Measurements from ENCODE around the gene TRMT11. TPM values are rescaled to one million over a fixed set of nuclear protein-coding genes. Genes with fewer than 3 reads are reported as not detected.

The TRMT11 gene
- total and polyA plus RNA-seq, 2 experiments from 2014 or later, result 21.0 to 24.2 TPM

DNA sequence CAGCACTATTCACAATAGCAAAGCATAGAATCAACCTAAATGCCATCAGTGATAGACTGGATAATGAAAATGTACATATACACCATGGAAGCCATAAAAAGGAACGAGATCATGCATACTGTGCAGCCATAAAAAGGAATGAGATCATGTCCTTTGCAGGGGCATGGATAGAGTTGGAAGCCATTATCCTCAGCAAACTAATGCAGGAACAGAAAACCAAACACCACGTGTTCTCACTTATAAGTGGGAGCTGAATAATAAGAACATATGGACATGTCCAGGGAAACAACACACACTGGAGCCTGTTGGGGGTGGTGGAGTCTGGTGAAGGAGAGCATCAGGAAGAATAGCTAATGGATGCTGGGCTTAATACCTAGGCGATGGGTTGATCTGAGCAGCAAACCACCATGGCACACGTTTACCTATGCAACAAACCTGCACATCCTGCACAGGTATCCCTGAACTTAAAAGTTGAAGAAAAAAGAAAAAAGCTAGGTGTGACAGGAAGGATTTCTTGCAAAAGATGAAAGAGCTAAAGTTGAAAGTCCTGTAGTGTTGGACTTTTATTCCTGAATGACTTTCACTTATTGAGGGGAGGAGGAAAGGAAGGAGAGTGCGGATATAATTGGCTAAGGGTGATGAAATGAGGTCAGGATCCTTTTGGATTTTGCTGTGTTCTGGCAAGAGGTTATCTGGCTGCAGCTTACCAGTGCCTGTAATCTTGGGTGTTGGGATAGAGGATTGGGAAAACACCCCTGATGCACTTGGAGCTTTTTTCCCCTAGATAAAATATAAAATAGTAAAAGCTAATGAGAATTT is 8.5 kb downstream of the TRMT11 start:
- WGBS, 2 experiments (ENCODE audit: low coverage in 1 of 2, low lambda C conversion rate in 2 of 2, missing lambda C conversion rate in 2 of 2), result 52 to 56% methylated on average over 5 of the region's 5 CpGs
- no peak overlapping the region for H3K9ac ChIP-seq
- no peaks in the 10 kb centered on the region for H4K20me1 ChIP-seq (ENCODE audit: insufficient read depth)
- H3K9me2 ChIP-seq (ENCODE audit: insufficient read depth), result no peaks in the 10 kb centered on the region
- no peak for DNase-seq
- no peaks in the 10 kb centered on the region for H3K27me3 ChIP-seq (replicated peaks; ENCODE audit: insufficient read depth)
- H3K9me3 ChIP-seq (ENCODE audit: low read depth), result no peaks in the 10 kb centered on the region
- no peak overlapping the region for H3K27ac ChIP-seq
- H2AFZ ChIP-seq, result no peak overlapping the region
- TF ChIP-seq EZH2phosphoT487 (IDR thresholded peaks at IDR 0.05; ENCODE audit: insufficient read depth, low read depth) (no peak), EZH2 (IDR thresholded peaks at IDR 0.05; ENCODE audit: insufficient read depth, poor library complexity, severe bottlenecking) (no peak)
- peaks cover 34% of the 10 kb centered on the region for H3K79me2 ChIP-seq (ENCODE audit: insufficient read depth)
- no peaks in the 10 kb centered on the region for H3K4me1 ChIP-seq (ENCODE audit: insufficient read depth)
- in situ Hi-C loops (cut with MboI), result no loop called here
- H3K4me2 ChIP-seq (ENCODE audit: unreplicated experiment), result no peak overlapping the region
- H3K4me3 ChIP-seq, result no peak overlapping the region
- H3F3A ChIP-seq (ENCODE audit: insufficient read depth), result no peaks in the 10 kb centered on the region
- peaks cover 18% of the 10 kb centered on the region for H3K36me3 ChIP-seq (ENCODE audit: low read depth)

DNA sequence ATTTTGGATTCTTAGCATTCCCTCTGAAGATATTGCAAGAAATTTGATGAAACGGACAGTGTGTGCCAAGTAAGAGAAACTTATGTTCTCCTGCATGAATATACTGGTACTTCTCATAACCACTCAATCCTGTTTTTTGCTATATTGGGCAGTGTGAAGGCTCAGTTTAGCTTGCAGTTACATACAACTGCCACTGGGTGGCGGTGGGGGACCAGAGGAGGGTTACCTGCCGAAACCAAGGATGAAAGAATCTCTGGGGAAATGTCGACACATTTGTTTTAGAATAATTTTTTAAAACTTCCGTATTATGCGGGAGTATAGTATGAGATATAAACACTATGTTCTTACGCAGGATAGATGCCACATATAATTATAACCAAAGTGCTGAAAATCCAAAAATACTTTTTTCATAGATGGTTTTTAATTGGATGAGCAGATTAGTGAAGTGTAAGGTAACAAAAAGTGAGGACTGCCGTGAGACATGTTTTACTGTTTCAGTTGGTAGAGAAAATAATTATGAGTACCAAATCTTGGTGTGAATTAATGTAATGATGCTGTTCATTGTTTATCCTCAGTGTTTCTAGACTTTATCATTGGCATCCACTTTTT is 9.7 kb downstream of the TRMT11 start:
- H3K9me3 ChIP-seq (ENCODE audit: low read depth), result no peaks in the 10 kb centered on the region
- H3K79me2 ChIP-seq (ENCODE audit: insufficient read depth), result peaks cover 29% of the 10 kb centered on the region
- peak; percentile 75 for DNase-seq
- 2 to 3% methylated on average over 8 of the region's 8 CpGs for WGBS, 2 experiments (ENCODE audit: low coverage in 1 of 2, low lambda C conversion rate in 2 of 2, missing lambda C conversion rate in 2 of 2)
- peak overlapping the region; percentile 52 for H3K4me2 ChIP-seq (ENCODE audit: unreplicated experiment)
- H3K4me3 ChIP-seq, result peak overlapping the region; percentile 44
- no peaks in the 10 kb centered on the region for H3K9me2 ChIP-seq (ENCODE audit: insufficient read depth)
- no peaks in the 10 kb centered on the region for H3F3A ChIP-seq (ENCODE audit: insufficient read depth)
- peaks cover 21% of the 10 kb centered on the region for H3K36me3 ChIP-seq (ENCODE audit: low read depth)
- no peak overlapping the region for H2AFZ ChIP-seq
- H4K20me1 ChIP-seq (ENCODE audit: insufficient read depth), result no peaks in the 10 kb centered on the region
- no peak overlapping the region for H3K9ac ChIP-seq
- TF ChIP-seq EZH2phosphoT487 (IDR thresholded peaks at IDR 0.05; ENCODE audit: insufficient read depth, low read depth) (no peak), EZH2 (IDR thresholded peaks at IDR 0.05; ENCODE audit: insufficient read depth, poor library complexity, severe bottlenecking) (no peak)
- no peaks in the 10 kb centered on the region for H3K27me3 ChIP-seq (replicated peaks; ENCODE audit: insufficient read depth)
- H3K27ac ChIP-seq, result no peak overlapping the region
- no peaks in the 10 kb centered on the region for H3K4me1 ChIP-seq (ENCODE audit: insufficient read depth)
- in situ Hi-C loops (cut with MboI), result no loop called here

DNA sequence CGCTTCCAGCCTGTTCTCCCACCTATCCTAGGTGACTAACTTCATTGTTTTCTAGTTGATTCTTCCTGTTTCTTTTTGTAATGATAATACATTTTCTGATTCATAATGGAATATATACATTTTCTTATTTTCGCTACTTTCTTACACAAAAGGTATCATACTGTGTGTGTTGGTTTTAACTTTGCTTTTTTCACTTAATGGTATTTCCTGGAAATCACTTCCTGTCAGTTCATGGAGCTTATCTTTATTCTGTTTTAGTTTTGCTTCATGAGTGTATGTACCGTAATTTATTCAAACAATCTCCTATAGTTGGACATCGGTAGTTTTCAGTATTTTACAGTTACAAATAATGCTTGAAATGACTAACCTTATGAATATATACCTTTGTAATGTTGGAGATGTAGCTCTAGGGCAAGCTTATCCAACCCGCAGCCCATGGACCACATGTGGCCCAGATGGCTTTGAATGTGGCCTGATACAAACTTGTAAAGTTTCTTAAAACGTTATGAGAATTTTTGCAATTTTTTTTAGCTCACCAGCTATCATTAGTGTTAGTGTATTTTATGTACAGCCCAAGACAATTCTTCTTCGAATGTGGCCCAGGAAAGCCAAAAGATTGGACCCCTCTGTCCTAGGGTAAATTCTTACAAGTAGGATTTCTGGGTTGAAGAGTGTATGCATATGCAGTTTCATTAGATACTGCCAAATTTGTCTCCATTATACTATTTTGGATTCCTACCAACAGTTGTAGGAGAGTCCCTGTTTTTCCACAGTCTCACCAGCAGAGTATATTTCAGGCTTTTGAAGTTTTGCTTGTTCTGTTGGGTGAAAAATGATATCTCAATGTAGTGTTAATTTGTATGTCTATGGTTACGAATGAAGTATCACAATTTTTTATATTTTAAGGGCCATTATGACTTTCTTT is 16.7 kb downstream of the TRMT11 start:
- Histone ChIP-seq H3K36me3 (ENCODE audit: low read depth) (peaks cover 18% of the 10 kb centered on the region), H3K27me3 (replicated peaks; ENCODE audit: insufficient read depth) (no peaks in the 10 kb centered on the region), H3F3A (ENCODE audit: insufficient read depth) (no peaks in the 10 kb centered on the region), H4K20me1 (ENCODE audit: insufficient read depth) (no peaks in the 10 kb centered on the region), H3K9me2 (ENCODE audit: insufficient read depth) (no peaks in the 10 kb centered on the region), H3K9me3 (ENCODE audit: low read depth) (no peaks in the 10 kb centered on the region), H3K9ac (no peak overlapping the region), H2AFZ (no peak overlapping the region), H3K79me2 (ENCODE audit: insufficient read depth) (no peaks in the 10 kb centered on the region), H3K4me1 (ENCODE audit: insufficient read depth) (no peaks in the 10 kb centered on the region), H3K4me2 (ENCODE audit: unreplicated experiment) (no peak overlapping the region), H3K27ac (no peak overlapping the region), H3K4me3 (no peak overlapping the region)
- WGBS, 2 experiments (ENCODE audit: low coverage in 1 of 2, low lambda C conversion rate in 2 of 2, missing lambda C conversion rate in 2 of 2), result 91% methylated on average over 8 of the region's 8 CpGs
- peak; percentile 10 for DNase-seq
- in situ Hi-C loops (cut with MboI), result no loop called here
- TF ChIP-seq EZH2 (IDR thresholded peaks at IDR 0.05; ENCODE audit: insufficient read depth, poor library complexity, severe bottlenecking), result no peak
- no peak for TF ChIP-seq EZH2phosphoT487 (IDR thresholded peaks at IDR 0.05; ENCODE audit: insufficient read depth, low read depth)

DNA sequence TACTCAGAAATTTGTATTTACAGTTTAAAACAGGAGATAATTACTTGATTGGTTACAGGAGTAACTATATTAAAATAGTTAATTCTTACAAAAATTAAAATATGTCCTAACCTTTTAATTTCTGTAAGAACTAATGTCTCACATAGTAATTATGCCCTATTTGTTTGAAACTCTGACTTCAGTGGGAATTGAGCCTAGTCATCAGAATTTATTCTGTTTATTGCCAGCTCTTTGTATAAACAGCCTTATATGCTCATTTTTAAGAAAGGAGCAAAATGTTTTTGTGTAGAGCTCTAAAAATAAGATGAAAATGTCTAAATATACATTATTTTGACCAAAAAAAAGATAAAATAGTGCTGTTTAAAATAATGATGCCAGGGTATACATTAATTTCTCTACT is 21.5 kb downstream of the TRMT11 start:
- no peak overlapping the region for H3K9ac ChIP-seq
- H3K4me3 ChIP-seq, result no peak overlapping the region
- no peaks in the 10 kb centered on the region for H3K4me1 ChIP-seq (ENCODE audit: insufficient read depth)
- no peak overlapping the region for H2AFZ ChIP-seq
- H3K27ac ChIP-seq, result no peak overlapping the region
- no peaks in the 10 kb centered on the region for H3K9me2 ChIP-seq (ENCODE audit: insufficient read depth)
- H3K4me2 ChIP-seq (ENCODE audit: unreplicated experiment), result no peak overlapping the region
- in situ Hi-C loops (cut with MboI), result no loop called here
- H3K79me2 ChIP-seq (ENCODE audit: insufficient read depth), result no peaks in the 10 kb centered on the region
- H3K27me3 ChIP-seq (replicated peaks; ENCODE audit: insufficient read depth), result no peaks in the 10 kb centered on the region
- no peak for TF ChIP-seq EZH2 (IDR thresholded peaks at IDR 0.05; ENCODE audit: insufficient read depth, poor library complexity, severe bottlenecking)
- TF ChIP-seq EZH2phosphoT487 (IDR thresholded peaks at IDR 0.05; ENCODE audit: insufficient read depth, low read depth), result no peak
- H4K20me1 ChIP-seq (ENCODE audit: insufficient read depth), result no peaks in the 10 kb centered on the region
- H3K9me3 ChIP-seq (ENCODE audit: low read depth), result no peaks in the 10 kb centered on the region
- H3F3A ChIP-seq (ENCODE audit: insufficient read depth), result no peaks in the 10 kb centered on the region
- DNase-seq, result no peak
- peaks cover 19% of the 10 kb centered on the region for H3K36me3 ChIP-seq (ENCODE audit: low read depth)
